ENCODE measurements around the gene IGSF3.
"Not testable (repeated sequence)": the region's sequence is repeated elsewhere in the genome, so short reads cannot be mapped to it uniquely, and the experiment has no call there.

The IGSF3 gene

DNA sequence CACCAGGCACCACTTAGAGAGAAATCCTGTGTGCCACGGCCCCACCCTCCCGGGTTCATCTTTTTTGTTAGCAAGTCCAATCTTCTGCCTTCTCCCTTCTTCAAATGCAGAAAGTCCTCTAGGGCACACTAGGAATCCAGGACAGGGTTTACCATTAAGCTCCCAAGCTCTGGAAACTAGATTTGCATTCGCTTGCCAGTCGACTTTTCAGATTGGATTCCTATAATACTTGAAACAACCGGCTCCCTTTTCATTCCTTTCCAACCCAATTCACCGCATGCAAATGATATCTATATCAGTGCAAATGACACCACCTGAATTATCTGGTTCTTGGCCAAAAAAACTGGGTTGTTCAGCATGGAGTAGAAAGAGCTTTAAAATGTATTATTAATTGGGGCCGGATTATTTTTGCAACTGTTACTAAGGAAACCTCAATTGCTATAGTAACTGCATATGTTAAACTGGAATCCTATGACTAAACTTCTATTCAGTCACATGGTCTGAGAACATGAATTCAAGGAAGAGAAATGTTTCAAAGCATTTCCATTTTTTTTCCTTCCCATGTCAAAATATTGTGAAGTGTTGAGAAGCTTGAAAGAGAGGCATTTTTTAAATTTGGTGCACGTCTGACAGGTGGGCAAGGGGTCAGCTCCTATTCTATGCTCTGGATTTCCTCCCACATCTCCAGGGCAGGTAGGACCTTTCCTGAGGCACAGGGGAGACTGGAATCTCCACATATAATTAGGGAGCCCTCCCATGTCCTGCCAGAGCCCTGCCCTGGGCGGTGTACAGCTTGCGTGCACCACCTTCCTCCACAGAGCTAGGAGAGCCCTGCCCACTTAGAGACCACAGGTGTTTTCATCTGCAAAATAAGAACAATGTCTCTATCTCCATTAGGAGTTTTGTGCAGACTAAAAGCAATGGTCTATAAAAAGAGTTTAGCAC lies 76.3 kb downstream of the IGSF3 start:
- H3K4me3 ChIP-seq (ENCODE audit: low read length); DNase-seq (ENCODE audit: low read depth, low spot score): not testable (repeated sequence)

DNA sequence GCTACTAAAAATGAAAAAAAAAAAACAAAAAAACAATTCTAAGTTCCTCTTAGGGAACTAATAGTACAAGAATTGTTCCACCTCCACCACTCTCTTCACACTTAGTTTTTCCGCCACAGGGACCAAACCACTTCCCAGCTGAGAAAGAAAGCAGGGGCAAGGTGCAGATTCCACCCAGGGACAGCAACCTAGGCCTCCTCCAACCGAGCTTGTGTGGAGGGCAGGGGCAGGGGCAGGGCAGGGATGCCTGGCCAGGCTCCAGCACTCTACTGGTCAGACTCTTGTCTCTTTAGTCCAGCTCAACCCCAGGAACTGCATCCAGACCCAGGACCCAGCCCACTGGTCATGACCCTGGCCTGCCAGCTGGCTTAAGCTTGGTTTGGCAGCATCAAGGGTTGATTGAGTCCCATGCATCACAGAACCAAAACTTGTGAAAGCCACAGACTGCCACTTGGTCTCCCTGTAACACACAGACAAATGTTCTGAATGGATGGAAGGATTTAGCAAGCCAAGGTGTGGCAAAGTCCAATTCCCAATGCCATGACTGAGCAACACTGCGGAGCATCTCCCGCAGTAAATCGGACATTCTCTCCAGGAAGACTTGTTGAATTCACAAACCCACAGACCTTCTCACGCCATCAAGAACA lies 77.1 kb downstream of the IGSF3 start:
- DNase-seq (ENCODE audit: low read depth, low spot score); H3K4me3 ChIP-seq (ENCODE audit: low read length): not testable (repeated sequence)

- DNase-seq (ENCODE audit: low read depth, low spot score); H3K4me3 ChIP-seq (ENCODE audit: low read length): not testable (repeated sequence)
Measured at GRCh38 chr1:116589101-116589735, 78.3 kb downstream of the IGSF3 start.

DNA sequence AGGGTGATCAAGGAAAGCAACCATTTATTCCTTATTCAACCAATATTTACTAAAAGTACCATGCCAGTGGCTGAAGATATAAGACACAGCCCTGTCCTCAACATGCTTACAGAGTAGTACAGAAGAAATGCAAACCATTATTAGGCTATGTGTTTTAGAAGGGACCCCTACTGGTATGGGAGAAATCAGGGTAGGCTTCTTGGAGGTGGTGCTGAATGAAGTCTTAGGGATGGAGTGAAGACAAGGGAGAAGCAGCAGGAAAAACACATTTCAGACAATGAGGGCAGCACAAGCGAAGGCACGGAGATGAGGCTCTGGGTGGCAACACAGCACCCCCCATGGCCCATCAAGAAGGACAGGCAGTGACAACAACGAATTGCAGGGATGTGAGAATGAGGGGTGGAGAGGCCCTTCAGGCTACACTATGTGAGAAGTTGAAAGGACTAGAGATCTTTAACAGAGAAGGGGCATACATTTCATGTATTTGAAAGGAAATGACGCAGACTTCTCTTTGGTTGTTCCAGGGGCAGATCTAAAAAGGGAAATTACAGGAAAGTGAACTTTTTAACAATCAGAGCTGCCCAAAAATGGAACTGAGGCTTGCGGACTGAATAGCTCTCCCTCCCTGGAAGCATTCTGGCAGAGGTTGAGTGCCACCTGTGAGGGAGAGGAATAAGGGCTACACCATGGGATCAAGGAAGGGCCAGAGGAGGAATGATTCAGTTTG lies 79.9 kb downstream of the IGSF3 start:
- no peak overlapping the region for H3K4me3 ChIP-seq (ENCODE audit: low read length)
- no peak for DNase-seq (ENCODE audit: low read depth, low spot score)

GRCh38 chr1:116586741-116587143 lies 80.8 kb downstream of the IGSF3 start:
- DNase-seq (ENCODE audit: low read depth, low spot score), result no peak
- H3K4me3 ChIP-seq (ENCODE audit: low read length), result no peak overlapping the region

- no peak for DNase-seq (ENCODE audit: low read depth, low spot score)
- no peak overlapping the region for H3K4me3 ChIP-seq (ENCODE audit: low read length)
Measured at GRCh38 chr1:116585886-116586285, 81.6 kb downstream of the IGSF3 start.

DNA sequence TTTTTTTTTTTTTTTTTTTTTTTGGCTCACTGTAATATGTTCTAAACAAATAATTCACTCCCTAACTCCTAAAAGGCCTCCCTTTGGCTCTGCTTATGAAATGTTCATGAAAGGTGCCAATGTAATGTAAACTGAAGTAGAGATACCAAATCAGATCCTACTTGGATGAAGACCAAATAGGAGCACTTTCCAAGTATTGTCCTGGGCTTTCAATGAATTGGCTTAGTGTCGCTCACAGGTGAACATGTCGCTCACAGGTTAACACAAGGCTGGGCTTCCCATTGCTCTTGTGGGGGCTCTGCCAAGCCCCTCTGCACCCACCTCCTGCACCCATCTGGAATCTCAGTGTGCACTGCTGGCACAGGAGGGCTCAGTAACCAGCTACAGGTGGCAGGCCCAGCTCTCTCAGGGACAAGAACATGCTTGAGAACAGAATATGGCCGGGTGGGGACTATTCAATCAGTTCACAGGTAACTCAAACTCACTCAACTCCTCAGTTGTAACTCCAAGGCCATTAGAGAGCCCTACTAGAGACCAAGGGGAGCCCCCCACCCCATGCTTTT lies 86.1 kb downstream of the IGSF3 start:
- DNase-seq (ENCODE audit: low read depth, low spot score), result no peak
- no peak overlapping the region for H3K4me3 ChIP-seq (ENCODE audit: low read length)

GRCh38 chr1:116580446-116581322 lies 86.8 kb downstream of the IGSF3 start:
- peak; percentile 80 for DNase-seq (ENCODE audit: low read depth, low spot score)
- no peak overlapping the region for H3K4me3 ChIP-seq (ENCODE audit: low read length)

DNA sequence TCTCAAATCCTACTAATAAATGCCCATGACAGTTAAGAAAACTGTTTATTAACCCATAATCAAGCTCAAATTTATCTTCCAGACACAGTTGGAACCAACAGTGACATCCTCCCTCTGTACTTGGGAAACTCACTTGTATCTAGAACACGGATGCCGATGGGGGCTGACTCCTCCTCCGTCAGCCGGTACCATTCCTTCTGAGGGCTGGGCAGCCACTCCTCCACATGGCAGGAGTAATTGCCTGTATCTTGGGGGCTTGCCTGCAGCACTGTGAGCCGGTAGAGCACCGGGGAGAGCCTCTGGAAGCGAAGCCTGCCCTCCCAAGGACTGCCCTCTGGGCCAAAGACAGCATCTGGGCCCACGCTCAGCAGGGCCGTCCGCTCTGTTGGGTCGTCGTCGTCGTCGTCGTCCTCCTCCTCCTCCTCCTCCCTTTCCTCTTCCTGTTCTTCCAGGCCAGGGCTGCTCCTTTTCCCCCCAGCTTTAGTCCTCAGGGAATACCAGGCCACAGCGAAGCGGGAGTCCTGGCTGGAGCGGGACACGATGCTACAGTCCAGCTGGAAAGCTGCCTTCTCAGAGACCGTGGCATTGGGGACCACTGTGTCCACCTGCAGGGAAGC lies 88.2 kb downstream of the IGSF3 start:
- no peak overlapping the region for H3K4me3 ChIP-seq (ENCODE audit: low read length)
- no peak for DNase-seq (ENCODE audit: low read depth, low spot score)

- no peak overlapping the region for H3K4me3 ChIP-seq (ENCODE audit: low read length)
- no peak for DNase-seq (ENCODE audit: low read depth, low spot score)
Measured at GRCh38 chr1:116578581-116578980, 89.0 kb downstream of the IGSF3 start.

GRCh38 chr1:116577759-116578314 lies 89.7 kb downstream of the IGSF3 start:
- no peak for DNase-seq (ENCODE audit: low read depth, low spot score)
- H3K4me3 ChIP-seq (ENCODE audit: low read length), result no peak overlapping the region

- peak; percentile 54 for DNase-seq (ENCODE audit: low read depth, low spot score)
- H3K4me3 ChIP-seq (ENCODE audit: low read length), result no peak overlapping the region
Measured at GRCh38 chr1:116574581-116575291, 92.8 kb downstream of the IGSF3 start.

DNA sequence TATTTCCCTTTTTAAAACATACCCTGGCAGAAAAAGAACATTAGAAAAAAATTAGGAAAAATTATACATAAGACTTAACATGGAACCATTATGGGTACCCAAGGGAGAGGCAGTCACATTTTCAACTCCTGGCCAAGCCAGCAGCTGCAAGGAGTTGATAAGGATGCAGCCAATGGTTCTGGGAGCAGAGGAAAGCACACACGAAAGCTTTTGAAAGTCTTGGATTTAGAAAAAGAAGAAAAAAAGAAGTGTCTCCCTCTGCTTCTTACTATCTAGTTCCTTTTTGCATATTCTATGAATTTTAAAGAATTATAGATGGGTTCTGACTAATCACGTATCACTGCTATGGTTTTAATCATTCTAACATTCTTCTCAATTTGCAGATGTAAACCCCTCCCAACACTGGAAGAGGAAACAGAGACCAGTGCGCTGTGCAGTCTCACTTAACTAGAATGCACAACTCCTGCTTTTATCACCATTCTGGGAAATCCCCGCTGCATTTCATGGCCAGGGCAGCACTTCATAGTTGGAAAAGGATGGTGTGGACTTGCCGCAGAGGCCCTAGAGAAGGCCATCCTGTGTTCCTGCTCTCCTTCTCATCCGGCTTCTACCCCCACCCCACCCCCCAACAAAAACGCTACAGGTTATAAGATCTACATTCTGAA lies 94.0 kb downstream of the IGSF3 start:
- no peak overlapping the region for H3K4me3 ChIP-seq (ENCODE audit: low read length)
- DNase-seq (ENCODE audit: low read depth, low spot score), result no peak

DNA sequence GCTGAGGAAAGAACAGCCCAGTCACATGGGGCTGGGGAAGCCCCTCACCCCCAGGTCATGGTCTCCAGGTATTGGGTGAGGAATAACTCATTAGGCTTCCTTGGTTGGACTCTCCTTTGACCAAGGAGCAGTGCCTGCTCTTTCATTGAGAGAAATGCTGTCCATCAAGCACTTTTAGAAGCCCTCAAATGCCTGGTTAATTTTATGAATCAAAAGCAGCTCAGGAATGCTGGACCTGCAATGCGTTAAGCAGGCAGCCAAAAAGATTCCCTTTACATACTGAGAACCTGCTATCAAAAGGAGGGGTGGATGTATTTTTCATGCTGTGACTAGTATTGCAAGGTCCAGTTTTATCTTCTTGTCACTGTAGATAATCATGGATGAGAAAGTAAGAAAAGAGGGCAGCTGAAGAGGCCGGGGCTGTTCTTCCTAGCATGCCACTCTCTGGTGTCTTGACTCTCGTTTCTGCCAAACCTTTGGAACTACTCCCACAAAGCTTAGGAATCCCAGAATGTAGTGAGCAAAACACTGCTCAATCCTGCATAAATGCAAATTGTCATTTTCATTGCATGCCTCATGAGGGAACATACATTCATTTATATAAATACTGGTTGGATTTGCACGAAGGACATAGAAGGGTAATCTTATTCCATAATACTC lies 94.6 kb downstream of the IGSF3 start:
- no peak overlapping the region for H3K4me3 ChIP-seq (ENCODE audit: low read length)
- no peak for DNase-seq (ENCODE audit: low read depth, low spot score)

DNA sequence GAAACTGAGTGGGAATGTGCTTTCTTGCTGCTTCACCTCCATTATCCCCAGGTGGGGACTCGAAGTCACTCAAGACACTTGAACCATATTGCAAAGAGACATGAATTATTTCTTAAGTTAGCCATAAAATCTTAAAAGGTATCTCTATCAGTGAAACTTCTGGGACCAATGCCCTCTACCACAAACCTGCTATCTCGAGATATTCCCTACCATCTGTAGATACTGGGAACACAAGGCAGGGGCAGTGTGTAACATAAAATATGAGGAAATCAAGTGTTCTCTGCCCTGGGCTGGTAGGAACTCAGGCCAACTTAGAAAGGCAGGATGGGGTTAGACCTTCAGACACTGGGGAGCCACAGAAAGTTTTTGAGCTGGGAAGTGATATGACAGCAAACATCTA lies 95.4 kb downstream of the IGSF3 start:
- no peak overlapping the region for H3K4me3 ChIP-seq (ENCODE audit: low read length)
- no peak for DNase-seq (ENCODE audit: low read depth, low spot score)
